Nephron (organoid): ENCODE data around the gene GTF2H1.

Experiments used
- H3K27ac Mint-ChIP-seq, 3 experiments: 2 replicates each; pipeline ENCODE4 v1.8.0; 2020; ENCODE audit warnings: mixed read lengths in 3 of 3, mild to moderate bottlenecking in 2 of 3, moderate library complexity in 1 of 3
- H3K27me3 Mint-ChIP-seq: 2 replicates; pipeline ENCODE4 v1.8.0; 2021; ENCODE audit warnings: low read depth, mild to moderate bottlenecking, moderate library complexity, mixed read lengths
- H3K36me3 Mint-ChIP-seq: 2 replicates; pipeline ENCODE4 v1.8.0; 2020; ENCODE audit warnings: low read depth, mixed read lengths
- H3K4me1 Mint-ChIP-seq: 2 replicates; pipeline ENCODE4 v1.8.0; 2020; ENCODE audit warnings: mixed read lengths
- H3K4me3 Mint-ChIP-seq, 3 experiments: 2 replicates each; pipeline ENCODE4 v1.8.0; 2020; ENCODE audit warnings: mild to moderate bottlenecking in 3 of 3, mixed read lengths in 3 of 3, moderate library complexity in 2 of 3
- H3K9me3 Mint-ChIP-seq: 2 replicates; pipeline ENCODE4 v1.8.0; 2020; ENCODE audit warnings: mixed read lengths
- CTCF ChIP-seq, 3 experiments: fragments of 200-600 bp; sonication (generic); IDR thresholded peaks; one replicate each; pipeline ENCODE4 v1.5.0; 2021; ENCODE audit warnings: antibody characterized with exemption in 3 of 3; ENCODE audit not compliant: unreplicated experiment in 3 of 3

The GTF2H1 gene

GRCh38 chr11:18308242-18308641 lies 14.1 kb upstream of the GTF2H1 start:
- no peak overlapping the region for H3K4me3 Mint-ChIP-seq
- no peak overlapping the region for H3K27ac Mint-ChIP-seq
- H3K9me3 Mint-ChIP-seq = no peaks in the 10 kb centered on the region
- H3K36me3 Mint-ChIP-seq = peaks cover 46% of the 10 kb centered on the region
- peaks cover 6% of the 10 kb centered on the region for H3K4me1 Mint-ChIP-seq
- no peak for TF ChIP-seq CTCF (IDR thresholded peaks at IDR 0.05; ENCODE audit: unreplicated experiment in 3 of 3)
- H3K27me3 Mint-ChIP-seq = no peaks in the 10 kb centered on the region

DNA sequence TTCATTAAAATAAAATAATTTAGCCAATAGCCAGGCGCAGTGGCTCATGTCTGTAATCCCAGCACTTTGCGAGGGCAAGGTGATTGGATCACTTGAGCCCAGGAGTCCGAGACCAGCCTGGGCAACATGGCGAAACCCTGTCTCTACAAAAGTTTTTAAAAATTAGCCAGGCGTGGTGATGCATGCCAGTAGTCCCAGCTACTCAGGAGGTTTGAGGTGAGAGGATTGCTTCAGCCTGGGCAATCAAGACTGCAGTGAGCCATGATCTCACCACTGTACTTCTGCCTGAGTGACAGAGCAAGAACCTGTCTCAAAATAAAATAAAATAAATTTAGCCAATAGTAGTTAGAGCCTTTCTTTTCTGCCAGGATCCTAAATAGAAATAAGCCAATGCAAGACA lies 12.7 kb upstream of the GTF2H1 start:
- Mint-ChIP-seq H3K4me1 (peaks cover 6% of the 10 kb centered on the region), H3K36me3 (peaks cover 42% of the 10 kb centered on the region), H3K4me3 (no peak overlapping the region), H3K27me3 (no peaks in the 10 kb centered on the region), H3K27ac (no peak overlapping the region), H3K9me3 (no peaks in the 10 kb centered on the region)
- TF ChIP-seq CTCF (IDR thresholded peaks at IDR 0.05; ENCODE audit: unreplicated experiment in 3 of 3) = no peak

- TF ChIP-seq CTCF (IDR thresholded peaks at IDR 0.05; ENCODE audit: unreplicated experiment in 3 of 3) = no peak
- Mint-ChIP-seq H3K4me1 (peaks cover 6% of the 10 kb centered on the region), H3K27ac (no peak overlapping the region), H3K36me3 (peaks cover 32% of the 10 kb centered on the region), H3K9me3 (no peaks in the 10 kb centered on the region), H3K4me3 (no peak overlapping the region), H3K27me3 (no peaks in the 10 kb centered on the region)
These were observed 11.5 kb upstream of the GTF2H1 start for GRCh38 chr11:18310800-18311340.

DNA sequence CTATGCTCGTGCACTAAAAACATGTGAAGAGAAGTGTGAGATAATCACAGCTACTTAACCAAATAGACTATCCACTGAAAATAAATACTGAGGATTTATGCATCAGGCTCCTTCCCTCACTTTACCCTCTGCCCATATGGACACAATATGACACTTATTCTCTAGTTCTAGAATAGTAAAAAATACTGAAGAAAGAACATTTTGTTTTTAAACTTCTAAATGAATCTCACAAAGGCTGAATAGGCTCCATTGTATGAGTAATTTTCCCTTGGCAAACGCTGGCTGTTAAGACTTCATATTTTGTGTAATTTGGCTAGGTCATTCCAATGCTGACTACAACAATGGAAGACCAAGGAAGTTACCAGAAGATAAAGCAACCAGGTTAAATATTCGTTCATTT lies 10.4 kb upstream of the GTF2H1 start:
- Mint-ChIP-seq H3K4me3 (no peak overlapping the region), H3K27me3 (no peaks in the 10 kb centered on the region), H3K27ac (no peak overlapping the region), H3K9me3 (no peaks in the 10 kb centered on the region), H3K4me1 (peaks cover 6% of the 10 kb centered on the region), H3K36me3 (peaks cover 23% of the 10 kb centered on the region)
- no peak for TF ChIP-seq CTCF (IDR thresholded peaks at IDR 0.05; ENCODE audit: unreplicated experiment in 3 of 3)

GRCh38 chr11:18312663-18313420 lies 9.5 kb upstream of the GTF2H1 start:
- peaks cover 6% of the 10 kb centered on the region for H3K4me1 Mint-ChIP-seq
- peaks cover 26% of the 10 kb centered on the region for H3K36me3 Mint-ChIP-seq
- no peak overlapping the region for H3K4me3 Mint-ChIP-seq
- H3K27me3 Mint-ChIP-seq = no peaks in the 10 kb centered on the region
- H3K9me3 Mint-ChIP-seq = no peaks in the 10 kb centered on the region
- TF ChIP-seq CTCF (IDR thresholded peaks at IDR 0.05; ENCODE audit: unreplicated experiment in 3 of 3) = no peak
- H3K27ac Mint-ChIP-seq = peak overlapping the region; percentile 44 to 84 (median 76)
